Activated CD8-positive, alpha-beta memory T cell treated with anti-CD3 and anti-CD28 coated beads, Interleukin-2, amount 50 U/mL, for 1 hour (primary cell): ENCODE measurements around the gene OR2A42.
"Not testable (repeated sequence)": the region's sequence is repeated elsewhere in the genome, so short reads cannot be mapped to it uniquely, and the experiment has no call there.

Source experiments
- DNase-seq: peaks from one replicate; pipeline ENCODE4 v3.0.0-alpha.2; 2020; ENCODE audit errors: extremely low read depth

The OR2A42 gene

DNA sequence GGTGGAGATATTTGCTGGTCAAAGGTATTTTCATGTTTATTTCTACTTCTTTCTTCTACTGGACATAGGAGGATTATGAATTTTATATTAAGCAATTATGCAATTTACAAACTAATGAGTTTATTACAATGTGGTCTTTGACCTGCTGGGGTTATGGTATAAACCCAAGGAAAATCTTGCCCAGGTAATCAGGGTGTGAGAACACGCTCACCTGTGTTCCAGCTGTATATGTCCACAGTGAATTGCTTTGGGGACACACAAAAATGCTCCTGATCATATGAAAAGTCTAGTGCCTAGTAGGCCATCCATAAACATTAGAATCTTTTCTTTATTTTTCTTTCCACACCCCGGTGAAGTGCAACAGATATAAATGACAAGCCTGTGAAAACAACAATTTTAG, at the start of gene OR2A42:
OR2A42 (minus strand) TSS at position 241 of the 400 bp plus-strand sequence. CDS start 6,762 bp downstream, outside the sequence.
- DNase-seq = not testable (repeated sequence)

DNA sequence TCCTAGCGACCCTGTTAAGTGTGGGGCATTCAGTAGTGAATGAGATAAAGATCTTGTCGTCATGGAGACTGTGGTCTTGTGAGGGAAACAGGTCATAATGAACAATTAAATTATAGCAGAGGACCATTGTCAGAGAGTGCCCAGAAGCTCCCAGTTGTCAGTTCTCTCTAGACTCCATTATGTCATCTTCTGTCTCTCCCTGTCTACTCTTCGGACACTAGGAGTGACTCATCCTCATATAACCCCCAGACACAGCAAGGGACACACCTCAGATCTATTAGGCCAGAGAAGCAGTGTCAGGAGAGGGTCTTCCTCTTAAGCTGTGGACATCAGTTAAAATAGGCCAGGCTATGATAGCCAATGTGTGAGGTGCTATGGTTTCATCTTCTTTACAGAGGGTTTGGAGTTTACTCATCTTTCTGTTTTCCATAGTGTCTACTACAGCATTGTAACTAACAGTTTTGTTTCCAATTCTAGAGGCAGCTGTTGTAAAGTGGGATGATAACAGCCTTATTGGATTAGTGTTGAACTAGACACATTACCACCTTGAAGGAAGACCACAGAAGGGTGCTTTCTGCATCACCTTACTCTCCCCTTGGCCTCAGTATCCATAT, 47.9 kb upstream of the OR2A42 start:
- DNase-seq = not testable (repeated sequence)

GRCh38 chr7:144283716-144284115, 44.3 kb upstream of the OR2A42 start:
- not testable (repeated sequence) for DNase-seq

DNA sequence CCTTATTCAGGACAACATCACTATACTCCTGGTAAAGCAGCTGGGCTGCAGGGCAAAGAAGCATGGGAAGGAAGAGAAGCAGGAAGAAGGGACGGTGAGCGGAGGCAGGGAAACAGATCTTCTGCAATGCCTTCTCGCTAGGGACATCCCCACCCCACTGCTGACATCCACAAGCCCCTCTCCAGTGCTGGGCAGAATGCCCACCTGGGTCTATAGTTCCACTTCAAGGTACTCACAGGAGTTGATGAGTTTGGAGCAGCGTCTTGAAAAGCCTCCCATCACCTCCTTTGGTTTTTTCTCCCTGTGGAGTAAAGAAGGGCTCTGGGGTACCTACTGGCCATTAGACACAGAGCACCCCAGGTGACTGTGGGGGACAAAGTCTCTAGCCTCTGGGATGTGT, 43.1 kb upstream of the OR2A42 start:
- not testable (repeated sequence) for DNase-seq

- DNase-seq = not testable (repeated sequence)
These were observed 42.6 kb upstream of the OR2A42 start for GRCh38 chr7:144281981-144282380.

- not testable (repeated sequence) for DNase-seq
These were observed 40.6 kb upstream of the OR2A42 start for GRCh38 chr7:144280010-144280409.

- not testable (repeated sequence) for DNase-seq
These were observed 35.9 kb upstream of the OR2A42 start for GRCh38 chr7:144275281-144275680.

- DNase-seq = not testable (repeated sequence)
These were observed 29.8 kb upstream of the OR2A42 start, which contains the start of gene CTAGE8 for GRCh38 chr7:144269188-144269587. Gene CTAGE8, minus strand, starts transcription at chr7:144269288. Its CDS starts 38 bp downstream, at chr7:144269250.

DNA sequence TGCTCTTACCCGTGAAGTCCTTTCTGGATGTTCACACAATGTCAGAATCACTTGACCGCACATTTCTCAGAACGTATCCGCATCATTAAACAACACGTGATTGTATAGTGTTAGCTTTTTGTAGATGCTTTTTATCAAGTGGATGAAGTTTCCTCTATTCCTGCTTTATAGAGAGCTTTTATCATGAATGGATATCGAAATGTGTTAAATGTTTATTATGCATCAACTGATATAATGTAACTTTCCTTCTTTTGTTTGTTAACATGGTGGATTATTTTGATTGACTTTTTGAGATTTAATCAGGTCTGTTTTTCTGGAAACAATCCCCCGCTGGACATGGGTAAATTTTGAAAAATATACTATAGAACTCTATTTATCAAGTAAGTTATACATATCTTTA, 25.3 kb upstream of the OR2A42 start, which contains the start of gene OR2A7:
OR2A7 (minus strand) TSS at position 101 of the 400 bp plus-strand sequence. CDS start 5,164 bp downstream, outside the sequence.
- DNase-seq = not testable (repeated sequence)

DNA sequence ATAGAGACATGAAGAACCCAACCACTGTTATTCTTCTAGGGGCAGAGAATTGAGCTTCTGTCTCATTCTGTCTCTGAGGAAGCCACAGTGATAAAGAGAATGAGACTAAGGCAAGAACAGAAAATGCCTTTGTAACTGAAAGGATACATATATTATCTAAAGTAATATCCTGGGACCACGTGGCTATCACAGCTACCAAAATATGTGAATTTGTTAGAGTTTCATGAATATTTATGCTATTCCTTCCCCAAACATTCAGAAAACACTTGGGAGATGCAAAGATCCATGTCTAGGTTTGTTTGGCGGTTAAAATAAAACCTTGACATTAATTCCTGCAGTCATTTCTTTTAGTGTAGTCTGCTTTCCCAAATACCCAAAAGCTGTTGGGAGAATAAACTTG, 22.7 kb upstream of the OR2A42 start:
- not testable (repeated sequence) for DNase-seq

DNA sequence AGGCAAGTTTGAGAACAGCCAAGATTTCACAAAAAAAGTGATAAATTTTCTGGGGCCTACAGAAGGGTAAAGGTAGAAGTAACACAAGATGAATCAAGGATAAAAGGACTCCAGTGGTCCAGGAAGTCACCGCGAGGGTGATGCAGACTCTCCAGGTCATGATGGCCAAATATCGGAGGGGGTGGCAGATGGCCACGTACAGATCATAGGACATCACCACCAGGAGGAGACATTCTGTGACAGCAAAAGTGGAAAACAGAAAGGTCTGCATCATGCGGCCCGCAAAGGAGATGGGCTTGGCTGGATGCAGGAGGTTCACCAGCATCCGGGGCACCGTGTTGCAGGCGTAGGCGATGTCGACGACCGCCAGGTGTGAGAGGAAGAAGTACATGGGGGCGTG, 19.7 kb upstream of the OR2A42 start:
- not testable (repeated sequence) for DNase-seq

GRCh38 chr7:144256112-144256511, 16.7 kb upstream of the OR2A42 start:
- no peak for DNase-seq

DNA sequence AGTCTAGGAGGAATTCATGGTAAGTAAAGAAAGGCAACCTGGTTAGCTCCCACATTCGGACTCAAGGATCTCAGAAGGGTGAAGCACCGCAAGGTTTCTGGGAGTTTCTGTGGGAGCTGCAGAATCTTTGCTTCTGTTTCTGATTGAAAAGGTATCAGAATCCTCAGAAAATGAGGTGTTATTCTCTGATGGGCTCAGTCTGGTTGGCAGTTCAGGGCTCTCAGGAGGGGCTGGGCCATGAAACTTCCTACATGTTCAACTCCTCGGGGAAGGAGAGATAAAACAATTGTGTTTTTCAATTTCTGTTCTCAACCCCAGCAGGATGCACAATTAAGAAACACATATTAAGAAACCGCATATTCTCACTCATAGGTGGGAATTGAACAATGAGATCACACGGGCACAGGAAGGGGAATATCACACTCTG, 16.1 kb upstream of the OR2A42 start:
- DNase-seq = no peak

GRCh38 chr7:144252307-144252706, 12.9 kb upstream of the OR2A42 start:
- not testable (repeated sequence) for DNase-seq

DNA sequence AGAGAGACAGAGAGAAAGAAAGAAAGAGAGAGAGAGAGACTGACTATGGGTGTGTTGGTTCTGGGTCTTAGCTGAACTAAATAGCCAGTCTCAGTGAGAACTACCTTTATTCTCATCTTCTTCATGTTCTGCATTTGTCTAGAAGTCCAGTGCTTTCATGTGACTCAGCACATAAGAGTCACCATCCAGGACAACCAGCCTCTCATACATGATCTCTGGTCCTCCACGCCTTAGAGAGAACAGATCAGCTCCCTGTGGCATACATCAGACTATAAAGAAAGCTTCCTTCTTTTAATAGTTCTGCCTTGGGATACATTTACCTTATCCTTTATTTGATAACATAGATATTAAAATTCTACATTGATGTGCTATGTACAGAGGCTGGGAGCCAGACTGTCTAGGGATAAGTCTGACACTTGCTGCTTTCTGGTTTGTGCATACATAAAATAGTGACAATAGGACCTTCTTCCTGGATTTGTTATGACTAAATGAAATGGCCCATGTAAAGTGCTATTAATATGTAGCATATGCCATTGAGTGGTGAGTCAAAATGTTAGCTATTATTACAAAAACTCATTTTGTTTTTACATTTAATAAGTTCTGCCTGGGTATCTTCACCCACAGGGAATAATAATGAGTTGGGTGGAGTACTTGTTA, 8.4 kb upstream of the OR2A42 start:
- not testable (repeated sequence) for DNase-seq

DNA sequence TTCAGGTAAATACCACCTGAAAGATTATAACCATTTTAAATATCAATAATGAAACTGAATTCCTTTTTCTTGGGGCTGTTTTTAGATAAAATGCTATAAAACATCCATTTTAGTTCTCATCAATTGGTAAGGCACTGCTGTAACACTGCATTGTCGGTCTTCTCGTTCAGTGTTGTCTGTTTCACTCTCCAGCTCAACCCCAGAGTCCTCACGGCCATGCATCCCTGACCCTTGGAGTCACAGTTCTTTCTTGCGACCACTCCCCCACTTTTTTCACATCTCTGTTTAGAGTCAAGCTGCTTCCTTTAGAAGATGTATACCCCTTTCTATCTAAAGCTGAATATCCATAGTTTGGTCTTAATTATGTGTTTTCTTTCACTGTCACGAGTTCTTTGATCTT, 7.6 kb upstream of the OR2A42 start:
- not testable (repeated sequence) for DNase-seq

GRCh38 chr7:144245372-144245771, 6.0 kb upstream of the OR2A42 start:
- not testable (repeated sequence) for DNase-seq

GRCh38 chr7:144238530-144239082, 799 bp downstream of the OR2A42 start:
- not testable (repeated sequence) for DNase-seq

DNA sequence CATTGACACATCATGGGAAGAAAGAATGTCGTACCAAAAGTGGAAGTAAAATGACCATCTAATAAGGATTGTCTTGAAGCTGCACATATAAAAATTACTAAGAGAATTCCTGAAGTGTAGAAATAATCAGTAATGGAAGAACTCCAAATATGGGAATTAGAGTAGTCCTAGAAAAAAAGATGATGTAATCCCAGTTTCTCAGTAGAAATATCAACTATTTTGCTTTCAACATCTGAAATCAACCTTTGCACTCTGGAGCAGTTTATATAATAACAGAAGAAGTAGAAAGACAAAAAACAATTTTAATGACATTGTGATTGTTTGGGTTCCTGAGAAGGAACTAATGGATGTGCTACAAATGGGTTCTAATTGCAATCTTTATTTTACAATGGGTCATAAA, 6.4 kb downstream of the OR2A42 start:
- DNase-seq = not testable (repeated sequence)

- DNase-seq = not testable (repeated sequence)
These were observed 8.4 kb downstream of the OR2A42 start for GRCh38 chr7:144231027-144231426.

DNA sequence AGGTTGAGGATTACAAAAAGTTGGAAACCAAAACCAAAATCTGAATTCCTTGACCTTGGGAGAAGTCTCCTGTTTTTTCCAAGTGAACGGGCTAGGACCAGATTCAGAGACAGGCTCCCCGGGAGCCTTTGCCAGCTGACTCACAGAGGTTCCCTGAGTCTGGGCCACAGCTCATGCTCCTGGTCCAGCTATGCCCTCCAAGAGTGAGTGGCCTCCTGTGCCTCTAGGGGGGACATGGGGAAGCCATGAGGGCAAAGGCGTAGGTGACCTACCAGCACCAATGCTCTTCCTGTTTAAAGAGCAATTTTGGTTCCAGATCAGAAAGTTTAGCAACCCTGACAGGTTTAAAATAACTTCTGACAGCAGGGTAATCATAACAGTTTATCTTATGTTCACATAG, 10.6 kb downstream of the OR2A42 start:
- not testable (repeated sequence) for DNase-seq

DNA sequence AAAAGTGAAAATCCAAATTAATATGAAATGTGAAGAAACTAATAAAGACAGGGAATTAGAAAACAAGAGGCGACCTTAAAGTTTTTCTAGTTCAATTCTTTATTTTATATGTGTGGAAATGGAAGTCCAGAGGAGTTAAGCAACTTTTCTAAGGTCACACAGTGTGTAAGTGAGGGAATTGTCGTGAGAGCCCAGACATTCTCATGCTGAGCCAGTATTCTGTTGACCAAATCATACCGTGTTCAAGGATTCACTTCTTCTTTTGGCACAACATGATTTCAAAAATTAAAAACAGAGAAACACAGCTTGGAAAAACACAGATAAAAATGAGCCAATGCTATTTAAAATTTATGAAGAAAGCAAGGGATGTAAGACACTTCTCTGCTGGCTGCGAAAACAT, 12.5 kb downstream of the OR2A42 start:
- not testable (repeated sequence) for DNase-seq

GRCh38 chr7:144223675-144224074, 15.7 kb downstream of the OR2A42 start:
- not testable (repeated sequence) for DNase-seq
